LNCAP (cell line): Measurements from ENCODE around the gene CRTAP.

Experiments
- TF ChIP-seq, protein P1 (sequence below): fragments of 450-650 bp; IDR thresholded peaks from 2 replicates; pipeline ENCODE4 v1.5.1; 2017; ENCODE audit warnings: mild to moderate bottlenecking

The CRTAP gene

DNA sequence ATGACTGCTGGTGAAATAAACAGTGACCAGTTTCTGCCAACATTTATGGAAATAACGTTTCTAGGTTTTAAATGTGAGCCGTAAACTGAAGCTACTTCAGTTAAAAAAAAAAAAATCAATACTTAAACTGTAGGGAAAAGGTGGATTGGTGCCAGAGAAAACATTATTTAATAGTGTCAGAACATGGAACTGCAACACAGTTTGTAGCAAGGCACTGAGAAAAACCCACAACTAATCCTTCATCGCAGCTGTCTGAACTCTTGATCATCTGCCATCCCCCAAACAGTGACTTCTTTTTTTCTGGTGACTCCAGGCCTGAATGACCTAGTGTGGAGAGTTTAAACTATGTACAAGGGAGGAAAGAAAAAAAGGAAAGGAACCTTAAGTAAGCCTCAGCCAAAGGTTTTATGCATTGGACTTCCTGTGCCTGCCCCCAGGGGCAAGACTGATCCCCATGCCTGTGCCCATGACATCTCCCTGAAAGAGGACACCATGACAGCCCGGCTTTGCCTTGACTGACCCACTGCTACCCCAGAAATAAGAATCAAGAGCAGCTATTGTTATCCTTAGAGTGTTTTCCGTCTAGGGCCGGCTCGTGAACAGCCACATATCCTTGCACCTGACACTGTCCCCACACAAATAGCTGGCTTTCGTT lies 33.1 kb downstream of the CRTAP start:
- TF ChIP-seq, protein P1, sequence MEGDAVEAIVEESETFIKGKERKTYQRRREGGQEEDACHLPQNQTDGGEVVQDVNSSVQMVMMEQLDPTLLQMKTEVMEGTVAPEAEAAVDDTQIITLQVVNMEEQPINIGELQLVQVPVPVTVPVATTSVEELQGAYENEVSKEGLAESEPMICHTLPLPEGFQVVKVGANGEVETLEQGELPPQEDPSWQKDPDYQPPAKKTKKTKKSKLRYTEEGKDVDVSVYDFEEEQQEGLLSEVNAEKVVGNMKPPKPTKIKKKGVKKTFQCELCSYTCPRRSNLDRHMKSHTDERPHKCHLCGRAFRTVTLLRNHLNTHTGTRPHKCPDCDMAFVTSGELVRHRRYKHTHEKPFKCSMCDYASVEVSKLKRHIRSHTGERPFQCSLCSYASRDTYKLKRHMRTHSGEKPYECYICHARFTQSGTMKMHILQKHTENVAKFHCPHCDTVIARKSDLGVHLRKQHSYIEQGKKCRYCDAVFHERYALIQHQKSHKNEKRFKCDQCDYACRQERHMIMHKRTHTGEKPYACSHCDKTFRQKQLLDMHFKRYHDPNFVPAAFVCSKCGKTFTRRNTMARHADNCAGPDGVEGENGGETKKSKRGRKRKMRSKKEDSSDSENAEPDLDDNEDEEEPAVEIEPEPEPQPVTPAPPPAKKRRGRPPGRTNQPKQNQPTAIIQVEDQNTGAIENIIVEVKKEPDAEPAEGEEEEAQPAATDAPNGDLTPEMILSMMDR, result no peak

DNA sequence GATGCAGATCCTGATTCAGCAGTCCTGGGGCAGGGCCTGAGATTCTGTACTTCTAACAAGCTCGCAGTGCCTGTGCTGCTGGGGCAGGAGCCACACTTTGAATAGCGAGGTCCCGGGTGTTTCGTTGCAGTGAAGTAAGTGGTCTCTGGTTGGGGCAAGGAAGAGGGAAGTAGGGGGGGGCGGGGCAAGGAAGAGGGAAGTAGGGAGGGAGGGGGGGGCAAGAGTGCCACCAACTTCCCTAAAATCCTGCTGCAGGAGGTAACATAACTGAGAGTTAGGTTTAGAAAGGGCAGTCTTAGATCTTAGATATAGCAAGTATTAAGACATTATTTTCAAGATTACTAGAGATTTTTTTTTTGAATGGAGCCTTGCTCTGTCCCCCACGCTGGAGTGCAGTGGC lies 35.5 kb downstream of the CRTAP start:
- TF ChIP-seq, protein P1, result no peak

DNA sequence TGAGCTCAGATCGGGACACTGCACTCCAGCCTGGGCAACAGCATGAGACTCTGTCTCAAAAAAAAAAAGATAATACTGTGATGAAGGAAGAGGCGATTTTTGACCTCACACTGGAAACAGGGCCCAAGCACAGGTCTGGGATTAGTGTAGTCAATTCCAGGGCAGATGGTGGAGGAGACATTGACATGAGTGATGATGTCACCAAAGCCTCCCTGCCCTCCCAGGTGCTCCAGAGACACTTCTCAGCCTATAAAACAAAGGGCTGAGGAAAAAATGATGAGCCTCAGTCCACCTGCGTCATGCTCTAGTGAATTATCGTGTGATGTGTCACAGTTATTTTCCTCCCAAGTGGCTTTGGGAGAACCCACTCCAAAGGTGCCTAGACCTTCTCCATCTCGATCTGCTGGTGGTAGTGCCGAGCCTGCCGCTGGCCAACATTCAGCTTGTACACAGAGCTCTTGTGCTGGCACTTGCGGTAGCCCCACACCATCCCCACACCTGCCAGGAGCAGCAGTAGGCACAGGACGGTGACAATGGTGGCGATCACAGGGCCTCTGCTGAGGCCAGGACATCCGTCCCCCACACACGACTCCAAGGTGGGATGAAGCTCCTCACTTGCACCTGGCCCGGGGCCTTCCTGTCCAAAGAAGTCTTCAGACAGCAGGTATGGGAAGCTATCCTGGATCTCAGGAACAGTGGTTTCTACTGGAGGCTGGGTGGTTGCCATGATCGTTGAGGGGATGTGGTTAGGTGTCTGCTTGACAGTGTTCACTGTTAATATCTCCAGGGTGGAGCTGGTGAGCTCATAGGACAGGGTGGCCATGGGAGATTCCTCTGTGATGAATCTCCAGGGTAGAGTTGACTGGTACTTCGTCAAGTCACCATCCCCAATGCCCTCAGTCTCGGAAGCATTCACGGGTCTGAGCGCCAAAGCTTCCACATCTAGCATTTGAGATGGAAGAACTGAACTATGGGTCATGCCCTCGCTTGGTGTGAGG lies 38.8 kb downstream of the CRTAP start:
- TF ChIP-seq, protein P1, result no peak

DNA sequence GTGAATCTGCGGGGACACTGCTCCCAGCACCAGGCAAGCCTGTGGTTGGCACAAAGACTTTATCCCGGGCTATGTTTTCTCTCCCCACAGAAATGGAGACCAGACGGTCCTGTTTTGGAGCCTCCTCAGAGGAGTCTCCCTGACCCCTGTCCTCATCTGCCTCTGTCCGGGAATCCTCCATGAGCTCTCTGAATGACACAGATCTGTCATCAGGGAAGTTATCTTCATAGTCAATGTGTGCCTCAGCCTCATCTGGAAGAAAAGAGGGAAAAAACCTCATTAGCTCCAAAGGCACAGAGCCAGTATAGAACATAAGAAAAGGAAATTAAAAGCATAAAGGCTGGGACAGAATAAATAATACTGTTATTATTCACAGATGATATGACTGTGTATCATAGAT lies 40.0 kb downstream of the CRTAP start:
- TF ChIP-seq, protein P1, result no peak

DNA sequence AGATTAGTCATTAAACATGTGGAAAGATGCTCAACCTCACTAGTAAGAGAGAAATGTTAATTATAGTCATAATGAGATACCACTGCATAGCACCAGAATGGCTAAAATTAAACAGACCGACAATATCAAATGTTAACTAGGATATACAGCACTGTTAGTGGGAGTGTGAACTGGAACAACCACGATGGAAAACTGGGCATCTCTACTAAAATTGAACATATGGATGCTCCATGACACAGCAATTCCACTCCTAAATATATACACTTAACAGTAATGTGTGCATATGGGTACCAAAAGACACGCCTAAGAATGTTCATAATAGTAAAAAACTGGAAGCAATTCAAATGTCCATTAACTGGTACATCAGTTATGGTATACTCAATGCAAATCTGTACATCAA lies 41.5 kb downstream of the CRTAP start:
- TF ChIP-seq, protein P1, result no peak

DNA sequence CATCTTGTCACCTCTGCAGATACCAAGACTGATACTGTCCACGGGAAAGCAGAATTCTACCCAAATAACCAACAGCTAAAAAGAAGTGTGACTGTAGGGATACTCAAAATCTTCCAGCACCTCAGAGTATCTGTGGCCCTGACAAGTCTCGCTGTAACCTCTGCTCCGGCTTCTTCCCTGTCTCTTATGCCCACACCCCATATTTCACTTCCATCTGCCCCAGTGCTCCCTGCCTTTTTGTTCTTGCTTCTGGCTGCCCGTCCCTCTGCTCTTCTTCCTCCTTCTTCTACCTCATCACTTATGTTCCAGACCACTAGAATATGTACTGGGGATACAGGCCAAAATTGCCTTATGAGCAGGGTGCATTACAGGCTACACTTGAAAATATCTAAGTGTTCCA lies 45.4 kb downstream of the CRTAP start:
- TF ChIP-seq, protein P1, result no peak

DNA sequence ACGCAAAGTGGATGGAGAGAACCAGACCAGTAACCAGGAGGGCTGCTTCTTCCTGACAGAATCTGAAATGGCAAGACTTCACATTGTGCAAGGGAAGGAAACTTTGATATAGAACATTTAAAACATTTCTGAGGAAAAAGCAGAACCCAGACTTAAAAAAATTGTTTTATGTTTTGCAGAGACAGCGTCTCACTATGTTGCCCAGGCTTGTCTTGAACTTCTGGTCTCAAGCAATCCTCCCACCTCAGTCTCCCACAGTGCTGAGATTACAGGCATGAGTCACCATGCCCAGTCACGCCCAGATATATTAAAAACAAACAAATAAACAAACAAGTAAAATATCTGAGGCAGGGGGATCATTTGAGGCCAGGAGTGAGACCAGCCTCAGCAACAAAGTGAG lies 46.2 kb downstream of the CRTAP start:
- TF ChIP-seq, protein P1, result no peak
